Right atrium auricular region (tissue), 2 donors: ENCODE results near the gene HS1BP3. TPM values are rescaled to one million over a fixed set of nuclear protein-coding genes. Genes with fewer than 3 reads are reported as not detected.

Source experiments
- DNase-seq: peaks from one replicate; pipeline ENCODE4 v3.0.0-alpha.2; 2019; ENCODE audit warnings: low spot score
- H3K27ac ChIP-seq, 2 donors: fragments of 200-600 bp; sonication (generic); 1 replicate in 1 of 2; 2 replicates in 1 of 2; pipeline ENCODE4 v1.5.1; 2016 to 2019
- H3K27me3 ChIP-seq, 2 donors: fragments of 200-600 bp; sonication (generic); one replicate each; pipeline versions ENCODE4 v1.5.1 to v1.6.0; 2017 to 2019
- H3K36me3 ChIP-seq: fragments of 200-600 bp; sonication (generic); one replicate; pipeline ENCODE4 v1.5.1; 2016
- H3K4me1 ChIP-seq, 2 donors: fragments of 200-600 bp; sonication (generic); one replicate each; pipeline versions ENCODE4 v1.5.1 to v1.6.0; 2017 to 2019
- H3K4me3 ChIP-seq, 2 donors: fragments of 200-600 bp; sonication (generic); 1 replicate in 1 of 2; 2 replicates in 1 of 2; pipeline ENCODE4 v1.5.1; 2017 to 2019; ENCODE audit warnings: mild to moderate bottlenecking in 1 of 2, moderate library complexity in 1 of 2
- H3K9me3 ChIP-seq, 2 donors: fragments of 200-600 bp; sonication (generic); one replicate each; pipeline ENCODE4 v1.5.1; 2019
- CTCF ChIP-seq, 2 donors: fragments of 200-600 bp; sonication (generic); IDR thresholded peaks; one replicate each; pipeline ENCODE4 v1.5.1; 2019; ENCODE audit warnings: antibody characterized with exemption in 2 of 2
- total RNA-seq, 2 donors: library from RNA; depleted of rRNA; stranded (reverse); fragments of >200 nt; gene quantifications; one replicate each; pipeline ENCODE4 v1.1.0, GENCODE V29; 2016

The HS1BP3 gene
- total RNA-seq, 2 donors from 2014 or later: 19.5 to 26.0 TPM

DNA sequence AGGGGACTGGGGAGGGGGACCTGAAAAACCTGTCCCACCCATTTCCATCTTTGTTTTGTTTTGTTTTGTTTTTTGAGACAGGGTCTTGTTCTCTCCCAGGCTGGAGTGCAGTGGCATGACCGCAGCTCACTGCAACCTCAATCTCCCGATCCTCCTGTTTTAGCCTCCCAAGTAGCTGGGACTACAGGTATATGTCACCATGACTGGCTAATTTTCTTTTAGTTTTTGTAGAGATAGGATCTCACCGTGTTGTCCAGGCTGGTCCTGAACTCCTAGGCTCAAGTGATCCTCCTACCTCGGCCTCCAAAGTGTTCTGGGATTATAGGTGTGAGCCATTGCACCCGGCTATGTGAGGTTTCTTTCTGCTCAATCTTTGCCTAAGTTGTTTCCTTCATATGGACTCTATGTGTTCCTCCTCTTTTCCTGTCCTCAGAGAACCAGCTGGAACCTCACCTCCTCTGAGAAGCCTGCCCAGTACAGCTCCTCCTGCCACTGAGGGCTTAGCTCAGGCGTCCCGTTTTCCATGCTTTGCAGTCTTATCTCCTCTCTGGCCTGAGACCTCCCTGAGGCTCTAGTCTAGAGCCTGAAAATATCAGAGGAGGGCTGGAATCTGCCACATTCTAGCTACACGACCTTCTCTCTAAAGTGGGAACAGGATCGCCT is 74.8 kb downstream of the HS1BP3 start:
- H3K27me3 ChIP-seq: no peaks in the 10 kb centered on the region

DNA sequence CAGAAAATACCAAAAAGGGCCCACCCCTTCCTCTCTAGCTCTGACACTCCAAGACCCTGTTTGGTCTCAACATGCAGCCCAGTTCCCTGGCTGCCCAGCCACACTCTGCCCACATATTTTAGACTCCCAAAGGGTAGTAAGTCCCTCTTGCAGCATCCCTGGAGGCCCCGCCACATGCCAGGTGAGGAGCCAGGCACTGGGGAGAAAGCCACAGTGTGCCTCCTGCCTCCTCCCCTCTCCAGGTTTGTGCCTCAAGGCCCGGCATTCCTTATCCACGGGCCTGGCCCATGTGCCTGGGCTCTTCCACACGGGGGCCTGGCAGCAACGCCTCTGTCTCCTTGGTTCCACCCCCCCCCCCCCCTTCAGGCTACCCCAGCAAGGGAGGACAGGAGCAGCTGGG is 75.5 kb downstream of the HS1BP3 start:
- peak overlapping the region; percentile 14 to 44 for H3K27ac ChIP-seq
- no peaks in the 10 kb centered on the region for H3K36me3 ChIP-seq
- peaks cover 5 to 96% of the 10 kb centered on the region in 2 donors for H3K4me1 ChIP-seq
- no peaks in the 10 kb centered on the region for H3K9me3 ChIP-seq
- no peak for TF ChIP-seq CTCF (IDR thresholded peaks at IDR 0.05)
- H3K4me3 ChIP-seq: no peak overlapping the region
- no peak for DNase-seq
- no peaks in the 10 kb centered on the region for H3K27me3 ChIP-seq

More for the DNA sequence above, 74.8 kb downstream of the HS1BP3 start:
- no peak for TF ChIP-seq CTCF (IDR thresholded peaks at IDR 0.05)
- H3K4me3 ChIP-seq: no peak overlapping the region
- H3K27ac ChIP-seq: peak overlapping the region; percentile 14 to 44
- H3K4me1 ChIP-seq: peaks cover 5 to 94% of the 10 kb centered on the region in 2 donors
- H3K9me3 ChIP-seq: no peaks in the 10 kb centered on the region
- DNase-seq: no peak
- no peaks in the 10 kb centered on the region for H3K36me3 ChIP-seq

DNA sequence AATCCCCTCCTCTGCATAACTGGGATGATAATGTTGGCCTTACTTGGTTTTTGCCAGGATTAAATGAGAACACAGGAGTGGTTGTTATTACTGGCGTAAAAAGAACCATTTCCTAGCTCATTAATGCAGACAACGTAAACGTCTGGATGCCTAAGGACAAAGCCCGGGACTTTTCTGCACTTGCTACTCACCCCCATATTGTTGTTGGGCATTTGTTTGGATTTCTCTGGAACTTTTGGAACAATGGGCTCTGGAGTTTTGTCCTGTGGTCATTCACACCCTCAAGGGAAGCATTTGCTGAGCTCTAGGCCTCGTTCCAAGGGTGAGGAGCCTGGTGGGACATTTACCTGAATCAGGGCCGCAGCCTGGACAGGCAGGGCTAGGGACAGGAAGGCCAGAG is 76.0 kb downstream of the HS1BP3 start:
- no peak for TF ChIP-seq CTCF (IDR thresholded peaks at IDR 0.05)
- H3K9me3 ChIP-seq: no peaks in the 10 kb centered on the region
- H3K36me3 ChIP-seq: no peaks in the 10 kb centered on the region
- no peaks in the 10 kb centered on the region for H3K27me3 ChIP-seq
- no peak overlapping the region for H3K4me3 ChIP-seq
- no peak for DNase-seq
- H3K27ac ChIP-seq: peak overlapping the region; percentile 40 to 57
- H3K4me1 ChIP-seq: peaks cover 5 to 96% of the 10 kb centered on the region in 2 donors

DNA sequence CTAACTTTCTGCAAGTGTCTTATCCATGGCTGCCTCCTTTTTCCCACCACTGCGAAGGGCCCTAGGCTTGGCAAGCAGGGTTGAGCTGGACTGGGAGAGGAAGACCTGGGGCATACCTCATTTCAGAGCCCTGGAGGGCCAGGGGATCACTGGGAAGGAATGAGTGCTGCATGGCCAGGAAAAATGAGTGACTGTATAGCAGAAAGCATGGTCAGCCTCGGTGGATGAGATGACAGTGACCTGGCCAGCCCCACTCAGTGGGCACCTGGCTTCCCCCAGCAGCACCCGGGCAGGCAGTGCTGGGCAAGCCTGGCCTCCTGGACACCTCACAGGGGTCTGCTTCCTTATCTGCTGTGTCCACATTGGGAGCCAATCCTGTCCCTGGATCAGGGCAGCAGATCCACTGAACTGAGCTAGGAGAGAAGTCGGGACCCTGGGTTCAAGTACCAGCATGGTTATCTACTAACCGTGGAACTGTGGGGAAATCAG is 76.4 kb downstream of the HS1BP3 start:
- Histone ChIP-seq H3K9me3 (no peaks in the 10 kb centered on the region), H3K4me3 (no peak overlapping the region), H3K4me1 (peaks cover 5 to 96% of the 10 kb centered on the region in 2 donors), H3K27ac (peak overlapping the region; percentile 40 to 57), H3K36me3 (no peaks in the 10 kb centered on the region), H3K27me3 (no peaks in the 10 kb centered on the region)
- no peak for DNase-seq
- no peak for TF ChIP-seq CTCF (IDR thresholded peaks at IDR 0.05)

- peak overlapping the region; percentile 50 to 57 for H3K27ac ChIP-seq
- H3K36me3 ChIP-seq: no peaks in the 10 kb centered on the region
- H3K4me3 ChIP-seq: no peak overlapping the region
- no peak for TF ChIP-seq CTCF (IDR thresholded peaks at IDR 0.05)
- no peak for DNase-seq
- H3K4me1 ChIP-seq: peaks cover 5 to 96% of the 10 kb centered on the region in 2 donors
- no peaks in the 10 kb centered on the region for H3K27me3 ChIP-seq
- H3K9me3 ChIP-seq: no peaks in the 10 kb centered on the region
These were observed 77.1 kb downstream of the HS1BP3 start for GRCh38 chr2:20573620-20574422.
